ENCODE measurements around the gene MYRF. TPM values are rescaled to one million over a fixed set of nuclear protein-coding genes. Genes with fewer than 3 reads are reported as not detected.

MYRF gene
- total and polyA plus RNA-seq, 2 of the 13 experiments (the other 11 are each of a cell fraction or from before 2014, with no cell fraction given), result 10.2 to 25.9 TPM

DNA sequence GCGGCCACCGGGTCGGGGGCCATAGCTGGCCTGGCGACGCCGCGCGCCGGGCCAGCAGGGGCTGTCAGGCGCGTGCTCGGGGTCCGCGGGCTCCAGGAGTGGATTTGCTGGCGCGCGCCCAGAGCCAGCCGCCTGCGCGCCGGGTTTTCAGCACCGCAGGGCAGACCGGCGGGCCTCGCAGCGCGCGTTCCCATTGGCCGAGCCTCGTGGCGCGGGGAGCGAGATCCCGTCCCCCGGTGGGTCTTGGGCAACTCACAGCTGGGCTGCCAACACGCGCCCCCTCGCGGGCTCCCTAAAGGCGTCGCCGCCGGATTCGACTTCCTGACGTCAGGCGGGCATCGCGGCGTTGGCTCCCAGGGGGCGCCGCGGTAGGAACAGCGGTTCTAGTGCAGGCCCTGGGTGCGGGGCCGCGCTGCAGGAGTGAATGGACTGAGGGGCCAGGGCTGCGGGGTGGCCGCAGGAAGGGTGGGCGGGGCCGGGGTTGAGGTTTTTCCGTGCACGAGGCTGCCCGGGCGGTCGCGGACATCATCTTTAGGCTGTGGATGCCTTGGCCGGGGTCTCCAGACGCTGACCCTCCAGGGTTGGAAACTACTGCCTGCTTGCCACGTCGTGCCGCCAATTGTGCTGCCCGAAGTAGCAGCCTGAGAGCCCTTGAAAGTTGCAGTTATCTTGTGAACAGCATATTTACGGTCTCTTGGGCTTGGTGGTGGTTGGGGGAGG lies 64.5 kb downstream of the MYRF start, which contains the start of gene FADS1 (continued):
- TF ChIP-seq, protein P1, sequence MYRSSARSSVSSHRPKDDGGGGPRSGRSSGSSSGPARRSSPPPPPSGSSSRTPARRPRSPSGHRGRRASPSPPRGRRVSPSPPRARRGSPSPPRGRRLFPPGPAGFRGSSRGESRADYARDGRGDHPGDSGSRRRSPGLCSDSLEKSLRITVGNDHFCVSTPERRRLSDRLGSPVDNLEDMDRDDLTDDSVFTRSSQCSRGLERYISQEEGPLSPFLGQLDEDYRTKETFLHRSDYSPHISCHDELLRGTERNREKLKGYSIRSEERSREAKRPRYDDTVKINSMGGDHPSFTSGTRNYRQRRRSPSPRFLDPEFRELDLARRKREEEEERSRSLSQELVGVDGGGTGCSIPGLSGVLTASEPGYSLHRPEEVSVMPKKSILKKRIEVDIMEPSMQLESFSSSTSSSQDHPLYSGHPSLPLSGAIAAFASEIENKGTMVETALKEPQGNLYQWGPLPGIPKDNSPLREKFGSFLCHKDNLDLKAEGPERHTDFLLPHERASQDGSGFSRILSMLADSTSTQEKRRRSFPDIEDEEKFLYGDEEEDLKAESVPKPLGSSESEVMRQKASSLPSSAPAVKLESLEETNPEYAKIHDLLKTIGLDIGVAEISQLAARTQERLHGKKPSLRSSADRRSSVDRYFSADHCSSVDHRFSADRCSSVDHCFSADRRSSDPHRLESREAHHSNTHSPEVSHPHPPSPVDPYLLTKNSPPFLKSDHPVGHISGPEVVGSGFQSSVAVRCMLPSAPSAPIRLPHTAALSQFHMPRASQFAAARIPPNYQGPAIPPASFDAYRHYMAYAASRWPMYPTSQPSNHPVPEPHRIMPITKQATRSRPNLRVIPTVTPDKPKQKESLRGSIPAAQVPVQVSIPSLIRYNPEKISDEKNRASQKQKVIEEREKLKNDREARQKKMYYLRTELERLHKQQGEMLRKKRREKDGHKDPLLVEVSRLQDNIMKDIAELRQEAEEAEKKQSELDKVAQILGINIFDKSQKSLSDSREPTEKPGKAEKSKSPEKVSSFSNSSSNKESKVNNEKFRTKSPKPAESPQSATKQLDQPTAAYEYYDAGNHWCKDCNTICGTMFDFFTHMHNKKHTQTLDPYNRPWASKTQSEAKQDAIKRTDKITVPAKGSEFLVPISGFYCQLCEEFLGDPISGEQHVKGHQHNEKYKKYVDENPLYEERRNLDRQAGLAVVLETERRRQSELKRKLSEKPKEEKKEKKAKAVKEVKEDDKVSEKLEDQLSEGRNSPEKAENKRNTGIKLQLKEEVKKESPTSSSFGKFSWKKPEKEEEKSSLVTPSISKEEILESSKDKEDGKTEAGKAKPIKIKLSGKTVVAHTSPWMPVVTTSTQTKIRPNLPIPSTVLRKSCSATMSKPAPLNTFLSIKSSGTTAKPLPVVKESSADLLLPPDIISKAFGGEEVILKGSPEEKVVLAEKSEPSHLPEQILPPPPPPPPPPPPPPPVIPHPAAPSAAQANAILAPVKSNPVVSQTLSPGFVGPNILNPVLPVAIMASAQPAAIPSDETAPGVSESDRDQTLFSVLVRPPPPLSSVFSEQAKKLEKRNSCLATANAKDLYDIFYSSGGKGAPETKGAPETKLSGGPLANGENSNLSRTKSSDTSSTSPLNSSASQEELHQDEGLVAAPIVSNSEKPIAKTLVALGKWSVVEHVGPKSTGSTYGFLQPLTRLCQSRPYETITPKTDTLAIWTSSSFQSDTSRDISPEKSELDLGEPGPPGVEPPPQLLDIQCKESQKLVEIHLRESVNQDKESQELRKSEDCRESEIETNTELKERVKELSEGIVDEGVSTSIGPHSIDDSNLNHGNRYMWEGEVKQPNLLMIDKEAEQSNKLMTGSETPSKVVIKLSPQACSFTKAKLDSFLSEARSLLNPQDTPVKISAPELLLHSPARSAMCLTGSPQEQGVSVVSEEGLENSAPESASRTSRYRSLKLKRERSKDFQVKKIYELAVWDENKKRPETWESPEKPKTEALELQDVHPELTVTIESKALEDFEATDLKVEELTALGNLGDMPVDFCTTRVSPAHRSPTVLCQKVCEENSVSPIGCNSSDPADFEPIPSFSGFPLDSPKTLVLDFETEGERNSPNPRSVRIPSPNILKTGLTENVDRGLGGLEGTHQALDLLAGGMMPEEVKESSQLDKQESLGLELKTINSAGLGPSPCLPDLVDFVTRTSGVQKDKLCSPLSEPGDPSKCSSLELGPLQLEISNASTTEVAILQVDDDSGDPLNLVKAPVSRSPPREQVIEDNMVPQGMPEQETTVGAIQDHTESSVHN (CRISPR knock-in tag; IDR thresholded peaks at IDR 0.05), result peak; percentile 87; the same call in 1 of the 2 replicates
- peak; percentile 72 for TF ChIP-seq MAZ (IDR thresholded peaks at IDR 0.05; ENCODE audit: borderline replicate concordance, low read depth, low read length)
- TF ChIP-seq MAZ (CRISPR knock-in tag; IDR thresholded peaks at IDR 0.05; ENCODE audit: low read depth), result peak; percentile 90
- peak; percentile 74; the same call in 1 of the 2 replicates for TF ChIP-seq ZNF383 (CRISPR knock-in tag; IDR thresholded peaks at IDR 0.05; ENCODE audit: borderline replicate concordance)
- TF ChIP-seq ZNF616 (CRISPR knock-in tag; IDR thresholded peaks at IDR 0.05; ENCODE audit: low read depth), result peak; percentile 83
- TF ChIP-seq, protein P2, sequence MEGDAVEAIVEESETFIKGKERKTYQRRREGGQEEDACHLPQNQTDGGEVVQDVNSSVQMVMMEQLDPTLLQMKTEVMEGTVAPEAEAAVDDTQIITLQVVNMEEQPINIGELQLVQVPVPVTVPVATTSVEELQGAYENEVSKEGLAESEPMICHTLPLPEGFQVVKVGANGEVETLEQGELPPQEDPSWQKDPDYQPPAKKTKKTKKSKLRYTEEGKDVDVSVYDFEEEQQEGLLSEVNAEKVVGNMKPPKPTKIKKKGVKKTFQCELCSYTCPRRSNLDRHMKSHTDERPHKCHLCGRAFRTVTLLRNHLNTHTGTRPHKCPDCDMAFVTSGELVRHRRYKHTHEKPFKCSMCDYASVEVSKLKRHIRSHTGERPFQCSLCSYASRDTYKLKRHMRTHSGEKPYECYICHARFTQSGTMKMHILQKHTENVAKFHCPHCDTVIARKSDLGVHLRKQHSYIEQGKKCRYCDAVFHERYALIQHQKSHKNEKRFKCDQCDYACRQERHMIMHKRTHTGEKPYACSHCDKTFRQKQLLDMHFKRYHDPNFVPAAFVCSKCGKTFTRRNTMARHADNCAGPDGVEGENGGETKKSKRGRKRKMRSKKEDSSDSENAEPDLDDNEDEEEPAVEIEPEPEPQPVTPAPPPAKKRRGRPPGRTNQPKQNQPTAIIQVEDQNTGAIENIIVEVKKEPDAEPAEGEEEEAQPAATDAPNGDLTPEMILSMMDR (CRISPR knock-in tag; IDR thresholded peaks at IDR 0.05), result peak; percentile 95
- TF ChIP-seq, protein P3, sequence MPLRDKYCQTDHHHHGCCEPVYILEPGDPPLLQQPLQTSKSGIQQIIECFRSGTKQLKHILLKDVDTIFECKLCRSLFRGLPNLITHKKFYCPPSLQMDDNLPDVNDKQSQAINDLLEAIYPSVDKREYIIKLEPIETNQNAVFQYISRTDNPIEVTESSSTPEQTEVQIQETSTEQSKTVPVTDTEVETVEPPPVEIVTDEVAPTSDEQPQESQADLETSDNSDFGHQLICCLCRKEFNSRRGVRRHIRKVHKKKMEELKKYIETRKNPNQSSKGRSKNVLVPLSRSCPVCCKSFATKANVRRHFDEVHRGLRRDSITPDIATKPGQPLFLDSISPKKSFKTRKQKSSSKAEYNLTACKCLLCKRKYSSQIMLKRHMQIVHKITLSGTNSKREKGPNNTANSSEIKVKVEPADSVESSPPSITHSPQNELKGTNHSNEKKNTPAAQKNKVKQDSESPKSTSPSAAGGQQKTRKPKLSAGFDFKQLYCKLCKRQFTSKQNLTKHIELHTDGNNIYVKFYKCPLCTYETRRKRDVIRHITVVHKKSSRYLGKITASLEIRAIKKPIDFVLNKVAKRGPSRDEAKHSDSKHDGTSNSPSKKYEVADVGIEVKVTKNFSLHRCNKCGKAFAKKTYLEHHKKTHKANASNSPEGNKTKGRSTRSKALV (CRISPR knock-in tag; IDR thresholded peaks at IDR 0.05), result peak; percentile 91
- peak; percentile 91 for TF ChIP-seq ZNF776 (CRISPR knock-in tag; IDR thresholded peaks at IDR 0.05)
- peak; percentile 87 for TF ChIP-seq GABPB1 (CRISPR knock-in tag; IDR thresholded peaks at IDR 0.05)
- TF ChIP-seq MEIS1 (CRISPR knock-in tag; IDR thresholded peaks at IDR 0.05; ENCODE audit: borderline replicate concordance), result peak; percentile 96
- TF ChIP-seq TCF12 (IDR thresholded peaks at IDR 0.05), result no peak
- TF ChIP-seq TCF12 (CRISPR knock-in tag; IDR thresholded peaks at IDR 0.05), result peak; percentile 94
- TF ChIP-seq, protein P4, sequence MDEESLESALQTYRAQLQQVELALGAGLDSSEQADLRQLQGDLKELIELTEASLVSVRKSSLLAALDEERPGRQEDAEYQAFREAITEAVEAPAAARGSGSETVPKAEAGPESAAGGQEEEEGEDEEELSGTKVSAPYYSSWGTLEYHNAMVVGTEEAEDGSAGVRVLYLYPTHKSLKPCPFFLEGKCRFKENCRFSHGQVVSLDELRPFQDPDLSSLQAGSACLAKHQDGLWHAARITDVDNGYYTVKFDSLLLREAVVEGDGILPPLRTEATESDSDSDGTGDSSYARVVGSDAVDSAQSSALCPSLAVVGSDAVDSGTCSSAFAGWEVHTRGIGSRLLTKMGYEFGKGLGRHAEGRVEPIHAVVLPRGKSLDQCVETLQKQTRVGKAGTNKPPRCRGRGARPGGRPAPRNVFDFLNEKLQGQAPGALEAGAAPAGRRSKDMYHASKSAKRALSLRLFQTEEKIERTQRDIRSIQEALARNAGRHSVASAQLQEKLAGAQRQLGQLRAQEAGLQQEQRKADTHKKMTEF (CRISPR knock-in tag; IDR thresholded peaks at IDR 0.05), result peak; percentile 93
- TF ChIP-seq ZNF878 (CRISPR knock-in tag; IDR thresholded peaks at IDR 0.05), result peak; percentile 96

All from HepG2 (cell line).